K562 treated with DMSO at 1 percent for 12 hours (cell line): ENCODE results near the gene ZNF624. TPM values are rescaled to one million over a fixed set of nuclear protein-coding genes. Genes with fewer than 3 reads are reported as not detected.

Experiments
- total RNA-seq: library from RNA; unstranded; fragments of 300-600 nt; gene quantifications from 2 replicates; pipeline ENCODE4 v1.2.3, GENCODE V29; 2022; ENCODE audit not compliant: insufficient read depth

The ZNF624 gene
- total RNA-seq, result 0.52 TPM in 1 of 2 replicates, not detected in the other

GRCh38 chr17:16653367-16654041 is at the start of gene ZNF624:
Gene ZNF624 (minus strand): TSS chr17:16653850.

GRCh38 chr17:16689731-16690281 is 36.2 kb upstream of the ZNF624 start, which contains the start of gene CCDC144A:
Gene CCDC144A (plus strand): TSS chr17:16690241. CDS start chr17:16690401, 160 bp downstream.

Other genes with a start within 250 kb of the ZNF624 start
- gene TRPV2, start 238.3 kb downstream of the ZNF624 start, total RNA-seq, result 70.3 and 74.7 TPM in 2 replicates
- gene LRRC75A, start 161.7 kb downstream of the ZNF624 start, total RNA-seq, result 0.31 TPM in 1 of 2 replicates, not detected in the other
- not detected in 2 replicates for gene ZNF287, start 84.6 kb downstream of the ZNF624 start, total RNA-seq
- gene CCDC144A, start 36.4 kb upstream of the ZNF624 start, total RNA-seq, result 0.28 and 1.5 TPM in 2 replicates